H1 (cell line): ENCODE data around the gene ITPRIPL2.

Experiments
- BCL11A ChIP-seq, 2 experiments: IDR thresholded peaks; one replicate each; pipeline ENCODE4 v1.6.1; 2011; ENCODE audit warnings: low read depth in 2 of 2, low read length in 2 of 2, mild to moderate bottlenecking in 2 of 2
- POLR2A ChIP-seq, 2 experiments: IDR thresholded peaks; 1 replicate in 1 of 2; 2 replicates in 1 of 2; pipeline ENCODE4 v1.6.1; 2011; ENCODE audit warnings: low read depth in 2 of 2, low read length in 2 of 2, mild to moderate bottlenecking in 2 of 2; ENCODE audit errors: control extremely low read depth in 1 of 2
- RFX5 ChIP-seq: IDR thresholded peaks from 2 replicates; pipeline ENCODE4 v1.6.1; 2011; ENCODE audit warnings: low read depth, low read length, improper control_type of control experiment, borderline replicate concordance
- TF ChIP-seq, protein P1 (sequence below): IDR thresholded peaks from 2 replicates; pipeline ENCODE4 v1.6.1; 2012; ENCODE audit warnings: inconsistent platforms

DNA sequence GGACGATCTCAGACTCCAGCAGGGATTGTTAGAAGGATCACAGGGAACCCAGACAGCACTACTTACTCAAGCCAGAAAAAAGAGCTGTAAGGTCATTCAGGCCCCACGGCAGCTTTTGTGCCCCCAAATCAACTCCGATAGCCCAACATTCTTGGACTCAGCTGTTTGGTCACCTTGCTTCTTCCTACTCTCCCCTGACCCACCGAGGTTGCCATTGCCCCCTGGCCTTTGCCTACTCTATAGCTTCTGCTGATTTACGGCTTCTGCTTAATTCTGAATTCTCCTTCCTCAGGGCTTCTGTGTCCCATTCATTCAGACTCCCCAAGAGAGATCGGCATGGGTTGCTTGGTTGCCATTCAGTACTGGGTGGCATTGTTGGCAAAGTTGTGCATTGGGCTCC lies 8.6 kb upstream of the ITPRIPL2 start:
- TF ChIP-seq POLR2A (IDR thresholded peaks at IDR 0.05; ENCODE audit: control extremely low read depth in 1 of 2, low read depth in 2 of 2, low read length in 2 of 2) (no peak), BCL11A (IDR thresholded peaks at IDR 0.05; ENCODE audit: low read depth in 2 of 2, low read length in 2 of 2) (no peak), RFX5 (no peak)
- TF ChIP-seq, protein P1, sequence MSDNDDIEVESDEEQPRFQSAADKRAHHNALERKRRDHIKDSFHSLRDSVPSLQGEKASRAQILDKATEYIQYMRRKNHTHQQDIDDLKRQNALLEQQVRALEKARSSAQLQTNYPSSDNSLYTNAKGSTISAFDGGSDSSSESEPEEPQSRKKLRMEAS, result no peak
